SK-N-MC (cell line): ENCODE data around the gene TUBA4A.

Source experiments
- DNase-seq: peaks from one replicate; pipeline ENCODE4 v3.0.0-alpha.2; 2011; ENCODE audit warnings: low read depth, low spot score
- H3K27ac ChIP-seq: fragments of 200-600 bp; sonication (generic); 2 replicates; pipeline ENCODE4 v1.5.1; 2016; ENCODE audit warnings: mixed run types
- H3K36me3 ChIP-seq: fragments of 200-600 bp; sonication (generic); 2 replicates; pipeline ENCODE4 v1.6.1; 2017; ENCODE audit warnings: antibody characterized with exemption, low read length, mixed read lengths; ENCODE audit not compliant: insufficient read depth
- H3K4me3 ChIP-seq: fragments of 200-600 bp; sonication (generic); 2 replicates; pipeline ENCODE4 v1.5.1; 2016
- H3K9ac ChIP-seq: fragments of 200-600 bp; sonication (generic); 2 replicates; pipeline ENCODE4 v1.8.0; 2017; ENCODE audit warnings: mixed run types, mixed read lengths; ENCODE audit not compliant: insufficient read length
- H3K9me3 ChIP-seq: fragments of 200-600 bp; sonication (generic); 2 replicates; pipeline ENCODE4 v1.6.1; 2017; ENCODE audit warnings: low read depth, mild to moderate bottlenecking, antibody characterized with exemption, low read length, moderate library complexity, mixed read lengths
- EZH2 ChIP-seq: fragments of 200-600 bp; sonication (generic); IDR thresholded peaks from one replicate; pipeline ENCODE4 v1.6.1; 2017; ENCODE audit warnings: antibody characterized with exemption
- FOXP2 ChIP-seq: optimal IDR thresholded peaks from 2 replicates; pipeline ENCODE3; 2011; ENCODE audit warnings: mild to moderate bottlenecking, moderate library complexity; ENCODE audit not compliant: insufficient read depth; ENCODE audit errors: extremely low read length, control extremely low read depth
- POLR2AphosphoS5 ChIP-seq: IDR thresholded peaks from 2 replicates; pipeline ENCODE4 v1.6.1; 2012; ENCODE audit warnings: mild to moderate bottlenecking, low read depth, low read length, borderline replicate concordance

TUBA4A gene

GRCh38 chr2:219251656-219252055 lies 2.1 kb downstream of the TUBA4A start:
- Histone ChIP-seq H3K27ac (no peak overlapping the region), H3K9ac (no peak overlapping the region), H3K9me3 (no peaks in the 10 kb centered on the region), H3K36me3 (no peaks in the 10 kb centered on the region; the same call in 1 of the 2 replicates), H3K4me3 (no peak overlapping the region)
- DNase-seq, result no peak
- TF ChIP-seq EZH2 (no peak), POLR2AphosphoS5 (no peak)

GRCh38 chr2:219250049-219250781 lies 3.5 kb downstream of the TUBA4A start:
- H3K9ac ChIP-seq, result peak overlapping the region; percentile 6
- no peaks in the 10 kb centered on the region; the same call in 1 of the 2 replicates for H3K36me3 ChIP-seq
- H3K4me3 ChIP-seq, result peak overlapping the region; percentile 34
- H3K27ac ChIP-seq, result peak overlapping the region; percentile 87
- TF ChIP-seq EZH2 (no peak), POLR2AphosphoS5 (no peak; the same call in 1 of the 2 replicates), FOXP2 (no peak)
- DNase-seq, result no peak
- H3K9me3 ChIP-seq, result no peaks in the 10 kb centered on the region

GRCh38 chr2:219249203-219249980 lies 4.3 kb downstream of the TUBA4A start:
- Histone ChIP-seq H3K9me3 (no peaks in the 10 kb centered on the region), H3K4me3 (peak overlapping the region; percentile 34), H3K9ac (peak overlapping the region; percentile 6), H3K36me3 (no peaks in the 10 kb centered on the region; the same call in 1 of the 2 replicates), H3K27ac (peak overlapping the region; percentile 87)
- peak; percentile 20 for DNase-seq
- peak; percentile 73 for TF ChIP-seq FOXP2
- peak; percentile 52 for TF ChIP-seq POLR2AphosphoS5
- TF ChIP-seq EZH2, result no peak

- TF ChIP-seq FOXP2 (no peak), POLR2AphosphoS5 (no peak), EZH2 (no peak)
- no peaks in the 10 kb centered on the region; the same call in 1 of the 2 replicates for H3K36me3 ChIP-seq
- peak overlapping the region; percentile 87 for H3K27ac ChIP-seq
- H3K9me3 ChIP-seq, result no peaks in the 10 kb centered on the region
- no peak for DNase-seq
- H3K4me3 ChIP-seq, result peak overlapping the region; percentile 34; the same call in 1 of the 2 replicates
- H3K9ac ChIP-seq, result no peak overlapping the region
Measured at GRCh38 chr2:219248845-219249202, 4.9 kb downstream of the TUBA4A start.

GRCh38 chr2:219247678-219248642 lies 5.8 kb downstream of the TUBA4A start:
- no peaks in the 10 kb centered on the region; the same call in 1 of the 2 replicates for H3K36me3 ChIP-seq
- H3K27ac ChIP-seq, result no peak overlapping the region
- no peak for TF ChIP-seq FOXP2
- no peak for TF ChIP-seq EZH2
- no peak for TF ChIP-seq POLR2AphosphoS5
- H3K9me3 ChIP-seq, result no peaks in the 10 kb centered on the region
- DNase-seq, result no peak
- H3K9ac ChIP-seq, result no peak overlapping the region
- H3K4me3 ChIP-seq, result no peak overlapping the region

- Histone ChIP-seq H3K4me3 (no peak overlapping the region), H3K27ac (no peak overlapping the region), H3K9me3 (no peaks in the 10 kb centered on the region), H3K9ac (no peak overlapping the region), H3K36me3 (no peaks in the 10 kb centered on the region; the same call in 1 of the 2 replicates)
- TF ChIP-seq POLR2AphosphoS5, result no peak
- TF ChIP-seq EZH2, result no peak
- TF ChIP-seq FOXP2, result no peak
- no peak for DNase-seq
Measured at GRCh38 chr2:219246559-219246958, 7.2 kb downstream of the TUBA4A start.

- H3K9ac ChIP-seq, result peak overlapping the region; percentile 87
- H3K27ac ChIP-seq, result no peak overlapping the region
- TF ChIP-seq EZH2 (no peak), FOXP2 (no peak), POLR2AphosphoS5 (no peak)
- no peak for DNase-seq
- H3K4me3 ChIP-seq, result peak overlapping the region; percentile 99
- H3K36me3 ChIP-seq, result no peaks in the 10 kb centered on the region; the same call in 1 of the 2 replicates
- H3K9me3 ChIP-seq, result no peaks in the 10 kb centered on the region
Measured at GRCh38 chr2:219245899-219246230, 7.9 kb downstream of the TUBA4A start.
